Colonic mucosa (tissue), 4 donors: ENCODE measurements around the gene KRTAP5-3. TPM values are rescaled to one million over a fixed set of nuclear protein-coding genes. Genes with fewer than 3 reads are reported as not detected.
A peak's percentile ranks its signal among the peaks of the same experiment; 100 is the strongest.

ENCODE experiments used
- DNase-seq: peaks from one replicate; pipeline ENCODE4 v3.0.0-alpha.2; 2020
- H3K27ac ChIP-seq: fragments of 200-600 bp; one replicate; pipeline ENCODE4 v1.8.0; 2021
- H3K27me3 ChIP-seq: fragments of 200-600 bp; one replicate; pipeline ENCODE4 v1.8.0; 2021
- H3K36me3 ChIP-seq: fragments of 200-600 bp; one replicate; pipeline ENCODE4 v1.8.0; 2021
- H3K4me1 ChIP-seq: fragments of 200-600 bp; one replicate; pipeline ENCODE4 v1.8.0; 2021; ENCODE audit warnings: mild to moderate bottlenecking
- H3K4me3 ChIP-seq: fragments of 200-600 bp; one replicate; pipeline ENCODE4 v1.8.0; 2021
- H3K9ac ChIP-seq, 2 donors: one replicate each; pipeline ENCODE4 v1.7.0; 2013; ENCODE audit warnings: control low read depth in 2 of 2, low read depth in 2 of 2, low read length in 2 of 2
- H3K9me3 ChIP-seq: fragments of 200-600 bp; one replicate; pipeline ENCODE4 v1.8.0; 2021
- CTCF ChIP-seq: fragments of 200-600 bp; IDR thresholded peaks from one replicate; pipeline ENCODE4 v1.8.0; 2022; ENCODE audit warnings: antibody characterized with exemption, mild to moderate bottlenecking
- intact Hi-C: fragments of 100-400 bp; cut with DNase I; formaldehyde crosslinking; loops from one replicate; pipeline ENCODE4 v1.14.1; 2022
- total RNA-seq, 2 donors: library from RNA; stranded (reverse); fragmentation: NEBNext Ultra II Directional in 1 of 2; extraction: Animal tissue kit (Norgen Biotek cat#: 25700) in 1 of 2; gene quantifications; one replicate each; pipeline ENCODE4 v1.2.1, GENCODE V29; 2021
- donor health status: healthy.
- donor health status: DM: no; HTN: no; CAD: no.
- donor health status: DM: no; HTN: no; CAD: no.

The KRTAP5-3 gene
- total RNA-seq, 2 donors from 2014 or later: not detected

DNA sequence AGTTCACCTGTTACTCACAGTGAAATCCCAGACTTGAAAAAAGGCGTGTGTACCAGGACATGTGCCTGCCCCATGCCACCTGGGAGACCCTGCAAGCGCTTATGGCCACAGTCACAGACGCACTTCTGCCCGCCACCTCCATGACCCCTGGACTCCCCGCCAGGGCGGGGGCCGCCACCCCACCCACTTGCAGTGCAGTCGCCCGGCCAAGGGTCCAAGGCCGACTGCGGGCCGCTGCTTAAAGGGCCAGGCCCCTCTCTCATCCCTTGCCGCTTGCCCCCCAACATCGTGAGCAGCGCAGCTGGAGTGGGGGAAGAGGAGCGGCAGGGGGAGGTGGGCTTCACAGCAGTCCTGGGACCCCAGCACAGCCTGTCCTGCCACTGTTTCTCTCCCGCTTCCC, 47.0 kb downstream of the KRTAP5-3 start:
- Histone ChIP-seq H3K9ac (no peak overlapping the region), H3K4me3 (no peak overlapping the region), H3K4me1 (peaks cover 22% of the 10 kb centered on the region), H3K27me3 (no peaks in the 10 kb centered on the region), H3K27ac (no peak overlapping the region), H3K9me3 (no peaks in the 10 kb centered on the region), H3K36me3 (no peaks in the 10 kb centered on the region)
- no peak for DNase-seq
- intact Hi-C loops: no loop called here
- no peak for TF ChIP-seq CTCF

- Histone ChIP-seq H3K9ac (no peak overlapping the region), H3K36me3 (no peaks in the 10 kb centered on the region), H3K9me3 (no peaks in the 10 kb centered on the region), H3K27me3 (no peaks in the 10 kb centered on the region), H3K4me1 (peaks cover 22% of the 10 kb centered on the region), H3K4me3 (no peak overlapping the region), H3K27ac (peak overlapping the region; percentile 66)
- intact Hi-C loops: no loop called here
- TF ChIP-seq CTCF: no peak
- DNase-seq: no peak
Observed at GRCh38 chr11:1560649-1561251, 47.5 kb downstream of the KRTAP5-3 start.

GRCh38 chr11:1560002-1560648, 48.1 kb downstream of the KRTAP5-3 start:
- Histone ChIP-seq H3K9ac (peak overlapping the region in 1 of 2 donors; percentile 69), H3K27me3 (no peaks in the 10 kb centered on the region), H3K4me1 (peaks cover 22% of the 10 kb centered on the region), H3K4me3 (no peak overlapping the region), H3K27ac (peak overlapping the region; percentile 66), H3K36me3 (no peaks in the 10 kb centered on the region), H3K9me3 (no peaks in the 10 kb centered on the region)
- DNase-seq: no peak
- intact Hi-C loops: no loop called here
- TF ChIP-seq CTCF: no peak

DNA sequence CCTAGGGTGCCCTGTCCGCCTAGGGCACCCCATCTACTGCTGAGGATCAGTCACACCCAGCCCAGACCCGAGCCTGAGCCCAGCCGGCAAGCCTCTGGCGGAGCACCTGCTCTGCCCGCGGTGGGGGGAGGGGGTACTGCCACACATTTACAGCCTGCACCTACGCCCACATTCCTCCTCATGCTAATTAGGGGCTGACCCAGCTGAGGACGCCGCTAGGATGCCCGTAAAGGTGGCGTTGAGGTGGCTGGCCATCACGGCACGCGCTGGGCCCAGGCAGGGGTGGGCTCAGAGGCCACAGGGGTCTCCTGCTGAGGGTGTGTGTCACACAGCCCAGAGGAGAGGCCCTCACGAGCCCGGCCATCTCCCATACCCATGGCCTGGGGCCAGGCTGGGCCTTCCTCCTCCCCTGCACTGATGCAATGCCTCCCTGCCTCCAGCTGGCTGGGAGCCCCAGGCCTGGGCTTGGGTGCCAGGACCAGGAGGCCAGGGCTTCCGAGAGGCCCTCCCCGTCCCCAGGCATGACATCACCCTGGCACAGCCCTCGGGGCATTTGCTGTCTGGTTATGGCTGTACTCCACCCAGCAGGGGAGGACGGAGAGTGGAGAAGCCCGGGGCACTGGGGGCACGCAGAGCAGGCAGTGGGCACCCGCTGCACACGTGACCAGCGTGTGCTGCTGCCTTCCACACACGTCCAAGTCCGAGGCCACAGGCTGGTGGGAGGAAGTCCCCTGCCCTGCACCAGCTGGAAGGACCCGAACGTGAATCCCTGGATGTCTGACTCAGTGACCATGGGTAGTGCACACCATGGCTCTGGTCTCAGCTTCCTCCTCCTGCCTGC, 48.9 kb downstream of the KRTAP5-3 start:
- Histone ChIP-seq H3K27me3 (no peaks in the 10 kb centered on the region), H3K9me3 (no peaks in the 10 kb centered on the region), H3K27ac (peak overlapping the region; percentile 66), H3K4me3 (no peak overlapping the region), H3K4me1 (peaks cover 19% of the 10 kb centered on the region), H3K36me3 (no peaks in the 10 kb centered on the region), H3K9ac (peak overlapping the region; percentile 69 to 70)
- peak; percentile 94 for DNase-seq
- intact Hi-C loops: no loop called here
- no peak for TF ChIP-seq CTCF

DNA sequence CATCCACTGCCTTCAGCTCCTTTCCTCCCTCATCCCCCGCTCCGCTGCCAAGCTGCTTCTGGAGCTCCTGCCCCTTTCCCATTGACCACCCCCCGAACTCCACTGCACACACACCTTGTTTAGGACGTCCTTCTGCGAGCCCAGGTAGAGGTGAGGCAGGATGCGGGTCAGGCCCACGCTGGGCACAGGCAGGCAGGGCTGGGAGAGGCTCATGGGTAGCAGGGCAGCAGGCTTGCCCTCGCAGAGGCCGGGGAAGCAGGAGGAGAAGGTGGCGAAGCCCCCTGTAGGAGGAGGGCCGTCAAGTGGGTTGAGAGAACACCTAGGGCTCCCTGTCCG, 49.5 kb downstream of the KRTAP5-3 start:
- H3K4me3 ChIP-seq: no peak overlapping the region
- H3K36me3 ChIP-seq: no peaks in the 10 kb centered on the region
- H3K9me3 ChIP-seq: no peaks in the 10 kb centered on the region
- intact Hi-C loops: no loop called here
- H3K9ac ChIP-seq: peak overlapping the region; percentile 69 to 70
- no peak for DNase-seq
- TF ChIP-seq CTCF: no peak
- H3K4me1 ChIP-seq: peaks cover 19% of the 10 kb centered on the region
- no peaks in the 10 kb centered on the region for H3K27me3 ChIP-seq
- peak overlapping the region; percentile 66 for H3K27ac ChIP-seq
